Measurements from ENCODE around the gene HYDIN.
"Not testable (repeated sequence)": the region's sequence is repeated elsewhere in the genome, so short reads cannot be mapped to it uniquely, and the experiment has no call there.

GRCh38 chr16:70922164-70922563 is 308.4 kb downstream of the HYDIN start:
- not testable (repeated sequence) for TF ChIP-seq EP300 (IDR thresholded peaks at IDR 0.05; ENCODE audit: low read depth); CTCF (IDR thresholded peaks at IDR 0.05); POLR2AphosphoS5 (IDR thresholded peaks at IDR 0.05); POLR2A (IDR thresholded peaks at IDR 0.05)
